Erythroblast (primary cell): ENCODE results near the gene THBS3.

Experiments used
- GATA1 ChIP-seq: IDR thresholded peaks from 2 replicates; pipeline ENCODE4 v1.6.1; 2011; ENCODE audit warnings: low read depth, mild to moderate bottlenecking, control low read depth, low read length, moderate library complexity
- POLR2A ChIP-seq: IDR thresholded peaks from 2 replicates; pipeline ENCODE4 v1.6.1; 2011; ENCODE audit warnings: mild to moderate bottlenecking, low read length

DNA sequence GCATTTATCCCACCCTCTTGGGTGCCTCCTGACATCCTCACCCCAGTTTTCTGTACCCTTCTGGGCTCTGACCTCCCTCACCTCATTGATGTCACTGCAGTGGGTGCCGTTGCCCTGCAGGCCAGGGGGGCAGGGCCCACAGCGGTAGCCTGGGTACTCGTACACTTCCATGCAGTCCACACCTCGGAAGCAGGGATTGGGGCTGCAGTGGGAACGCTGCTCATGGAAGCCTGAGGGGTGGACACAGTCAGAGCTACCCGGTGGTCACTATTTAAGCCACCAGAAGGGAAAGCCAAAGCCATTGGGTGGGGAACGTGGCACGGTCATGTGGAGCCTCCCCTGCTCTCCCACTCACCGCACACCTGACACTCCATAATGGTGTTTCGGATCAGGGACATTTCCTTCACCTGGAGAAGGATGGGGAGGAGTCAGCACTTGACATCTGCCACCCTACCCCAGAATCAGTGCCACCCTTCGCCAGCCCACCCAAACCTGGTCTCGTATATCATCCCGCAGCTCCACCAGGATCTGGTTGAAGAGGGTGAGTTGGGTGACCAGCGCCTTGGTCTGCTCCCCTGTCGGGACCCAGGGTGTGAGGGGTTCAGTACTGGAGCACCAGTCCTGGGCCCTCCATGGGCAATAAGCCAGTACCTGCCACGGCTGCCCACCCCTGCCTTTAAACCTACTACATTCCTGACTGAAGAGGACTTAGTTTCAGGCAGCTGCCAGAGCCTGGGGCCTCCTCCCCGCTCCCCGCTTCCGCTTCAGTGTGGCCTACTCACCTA is 4.8 kb downstream of the THBS3 start:
- no peak for TF ChIP-seq POLR2A
- no peak for TF ChIP-seq GATA1
